Measurements from ENCODE around the gene RNASEH2A. TPM values are rescaled to one million over a fixed set of nuclear protein-coding genes. Genes with fewer than 3 reads are reported as not detected.
A peak's percentile ranks its signal among the peaks of the same experiment; 100 is the strongest.

Gene RNASEH2A
- total and polyA plus RNA-seq, 2 of the 13 experiments (the other 11 are each of a cell fraction or from before 2014, with no cell fraction given) = 25.1 to 35.8 TPM

- TF ChIP-seq NFAT5 (CRISPR knock-in tag; IDR thresholded peaks at IDR 0.05) (0 out of 2 replicates have a peak, but pooled peaks have one; percentile 22), REL (CRISPR knock-in tag; conservative IDR thresholded peaks at IDR 0.05) (no peak; the same call in 1 of the 2 replicates), HNF4G (IDR thresholded peaks at IDR 0.05; ENCODE audit: borderline replicate concordance, low read depth, low read length) (0 out of 2 replicates have a peak, but pooled peaks have one; percentile 39), HNF4G (CRISPR knock-in tag; IDR thresholded peaks at IDR 0.05; ENCODE audit: borderline replicate concordance, low read depth) (0 out of 2 replicates have a peak, but pooled peaks have one; percentile 31), RFX5 (IDR thresholded peaks at IDR 0.05; ENCODE audit: low read depth, low read length) (no peak), MATR3 (CRISPR knock-in tag; IDR thresholded peaks at IDR 0.05) (no peak), RFXAP (CRISPR knock-in tag; IDR thresholded peaks at IDR 0.05; ENCODE audit: borderline replicate concordance) (0 out of 2 replicates have a peak, but pooled peaks have one; percentile 70), MXD4 (CRISPR knock-in tag; IDR thresholded peaks at IDR 0.05) (peak; percentile 77; the same call in 1 of the 2 replicates), BORCS8-MEF2B (CRISPR knock-in tag; IDR thresholded peaks at IDR 0.05) (0 out of 2 replicates have a peak, but pooled peaks have one; percentile 55), ZFP82 (CRISPR knock-in tag; IDR thresholded peaks at IDR 0.05; ENCODE audit: borderline replicate concordance) (peak; percentile 95), PHF21A (CRISPR knock-in tag; IDR thresholded peaks at IDR 0.05) (peak; percentile 21; the same call in 1 of the 2 replicates), EP300 (IDR thresholded peaks at IDR 0.05; ENCODE audit: low read depth in 2 of 2, low read length in 2 of 2) (no peak), EP300 (CRISPR knock-in tag; IDR thresholded peaks at IDR 0.05; ENCODE audit: borderline replicate concordance) (no peak; the same call in 1 of the 2 replicates), ZNF550 (CRISPR knock-in tag; IDR thresholded peaks at IDR 0.05; ENCODE audit: borderline replicate concordance) (peak; percentile 85), GABPA (IDR thresholded peaks at IDR 0.05; ENCODE audit: low read depth, low read length) (no peak), GABPA (CRISPR knock-in tag; IDR thresholded peaks at IDR 0.05; ENCODE audit: low read depth) (no peak), AHR (CRISPR knock-in tag; IDR thresholded peaks at IDR 0.05) (no peak), MBNL3 (CRISPR knock-in tag; conservative IDR thresholded peaks at IDR 0.05) (no peak), PBX2 (CRISPR knock-in tag; IDR thresholded peaks at IDR 0.05) (no peak), KLF12 (CRISPR knock-in tag; IDR thresholded peaks at IDR 0.05; ENCODE audit: borderline replicate concordance) (no peak), ZBTB7B (CRISPR knock-in tag; IDR thresholded peaks at IDR 0.05) (no peak)
- TF ChIP-seq, protein P1, sequence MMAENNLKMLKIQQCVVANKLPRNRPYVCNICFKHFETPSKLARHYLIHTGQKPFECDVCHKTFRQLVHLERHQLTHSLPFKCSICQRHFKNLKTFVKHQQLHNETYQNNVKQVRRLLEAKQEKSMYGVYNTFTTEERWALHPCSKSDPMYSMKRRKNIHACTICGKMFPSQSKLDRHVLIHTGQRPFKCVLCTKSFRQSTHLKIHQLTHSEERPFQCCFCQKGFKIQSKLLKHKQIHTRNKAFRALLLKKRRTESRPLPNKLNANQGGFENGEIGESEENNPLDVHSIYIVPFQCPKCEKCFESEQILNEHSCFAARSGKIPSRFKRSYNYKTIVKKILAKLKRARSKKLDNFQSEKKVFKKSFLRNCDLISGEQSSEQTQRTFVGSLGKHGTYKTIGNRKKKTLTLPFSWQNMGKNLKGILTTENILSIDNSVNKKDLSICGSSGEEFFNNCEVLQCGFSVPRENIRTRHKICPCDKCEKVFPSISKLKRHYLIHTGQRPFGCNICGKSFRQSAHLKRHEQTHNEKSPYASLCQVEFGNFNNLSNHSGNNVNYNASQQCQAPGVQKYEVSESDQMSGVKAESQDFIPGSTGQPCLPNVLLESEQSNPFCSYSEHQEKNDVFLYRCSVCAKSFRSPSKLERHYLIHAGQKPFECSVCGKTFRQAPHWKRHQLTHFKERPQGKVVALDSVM (CRISPR knock-in tag; IDR thresholded peaks at IDR 0.05) = peak; percentile 77
Measured at GRCh38 chr19:12801466-12802266, 4.7 kb upstream of the RNASEH2A start, which contains the start of the genes PRDX2 and THSD8 (continued).
